OCI-LY3 (cell line): ENCODE measurements around the gene EMP1.

Source experiments
- CTCF ChIP-seq: fragments of 200-600, 300-600 bp; sonication (generic); IDR thresholded peaks from 2 replicates; pipeline ENCODE4 v1.5.1; 2014; ENCODE audit warnings: antibody characterized with exemption, low read length, low read depth
- EZH2phosphoT487 ChIP-seq: fragments of 200-600 bp; shearing (Covaris generic); IDR thresholded peaks from 2 replicates; pipeline ENCODE4 v1.6.1; 2018; ENCODE audit warnings: antibody characterized with exemption, mixed run types, low read depth

DNA sequence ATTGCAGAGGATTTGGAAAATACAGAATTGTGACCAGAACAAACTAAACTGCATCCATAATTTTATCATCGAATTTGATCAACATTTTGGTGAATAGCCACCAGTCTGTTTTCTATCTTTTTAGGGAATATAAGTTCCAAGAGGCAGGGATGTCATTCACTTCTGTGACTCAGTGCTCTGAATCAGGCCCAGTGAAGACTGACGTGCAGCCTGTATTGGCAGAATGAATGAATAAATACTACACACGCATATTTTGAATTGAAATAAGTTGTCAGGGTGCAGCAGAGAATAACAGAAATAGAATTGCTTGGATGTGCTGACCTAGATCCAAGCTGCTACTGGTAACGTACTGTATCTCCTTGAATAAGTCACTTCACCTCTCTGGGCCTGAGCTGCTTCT lies 1.3 kb upstream of the EMP1 start:
- TF ChIP-seq CTCF, result no peak
- no peak for TF ChIP-seq EZH2phosphoT487
